ENCODE data around the gene PGAP6.

DNA sequence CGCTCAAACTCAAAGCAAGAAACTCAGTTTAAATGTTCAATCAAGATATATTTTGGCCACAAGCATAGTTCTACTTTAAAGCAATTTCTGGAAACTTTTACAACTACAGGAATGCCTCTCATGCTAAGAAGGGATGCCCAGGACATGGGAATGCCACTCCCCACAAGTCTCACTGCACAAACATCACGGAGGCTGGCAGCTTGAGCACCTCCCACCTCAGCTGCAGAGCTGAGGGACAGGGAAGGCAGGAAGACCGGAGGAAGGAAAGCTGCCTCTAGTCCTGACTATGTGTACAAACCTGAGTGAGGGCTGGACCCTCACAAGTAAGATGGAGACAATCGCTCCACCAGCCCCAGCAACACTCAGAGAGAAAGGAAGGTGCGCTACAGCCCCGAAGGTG is 34.6 kb downstream of the PGAP6 start:
- no peak for TF ChIP-seq MAX (IDR thresholded peaks at IDR 0.05; ENCODE audit: low read depth)
- TF ChIP-seq POLR2AphosphoS5 (IDR thresholded peaks at IDR 0.05; ENCODE audit: low read depth, low read length) = no peak
- TF ChIP-seq GABPA (IDR thresholded peaks at IDR 0.05; ENCODE audit: low read depth) = no peak
- TF ChIP-seq TAF1 (IDR thresholded peaks at IDR 0.05; ENCODE audit: borderline replicate concordance, low read depth, low read length) = no peak
- no peak for TF ChIP-seq EP300 (IDR thresholded peaks at IDR 0.05; ENCODE audit: borderline replicate concordance in 1 of 2, low read depth in 1 of 2, low read length in 1 of 2)
- no peak for TF ChIP-seq CTCF (IDR thresholded peaks at IDR 0.05)
- no peak for TF ChIP-seq FOXM1 (IDR thresholded peaks at IDR 0.05; ENCODE audit: low read depth)
- TF ChIP-seq RAD21 (IDR thresholded peaks at IDR 0.05; ENCODE audit: low read length) = no peak
- TF ChIP-seq USF1 (IDR thresholded peaks at IDR 0.05; ENCODE audit: borderline replicate concordance, low read depth) = no peak

Measured in SK-N-SH (cell line).